Measurements from ENCODE around the gene TMEM98.
A peak's percentile ranks its signal among the peaks of the same experiment; 100 is the strongest.
"Not testable (repeated sequence)": the region's sequence is repeated elsewhere in the genome, so short reads cannot be mapped to it uniquely, and the experiment has no call there.

TMEM98 gene

GRCh38 chr17:32927724-32928585 is at the start of gene TMEM98:
TSS of gene TMEM98 (plus strand) at chr17:32928153. CDS start at chr17:32931529, 3,376 bp downstream.
- no peak for DNase-seq (ENCODE audit: low read depth in 2 of 3, low spot score in 1 of 3)

- no peak for DNase-seq (ENCODE audit: low read depth in 2 of 3, low spot score in 1 of 3)
These were observed 49.7 kb upstream of the TMEM98 start for GRCh38 chr17:32878211-32878610.

- no peak for DNase-seq (ENCODE audit: low read depth in 2 of 3, low spot score in 1 of 3)
These were observed 48.8 kb upstream of the TMEM98 start for GRCh38 chr17:32879134-32879533.

GRCh38 chr17:32880671-32881453 is 47.1 kb upstream of the TMEM98 start:
- DNase-seq (ENCODE audit: low read depth in 2 of 3, low spot score in 1 of 3), result no peak

- no peak for DNase-seq (ENCODE audit: low read depth in 2 of 3, low spot score in 1 of 3)
These were observed 45.9 kb upstream of the TMEM98 start for GRCh38 chr17:32882029-32882428.

GRCh38 chr17:32882734-32883133 is 45.2 kb upstream of the TMEM98 start:
- peak in 2 of 3 donors; percentile 34 to 41 for DNase-seq (ENCODE audit: low read depth in 2 of 3, low spot score in 1 of 3)

GRCh38 chr17:32886951-32887350 is 41.0 kb upstream of the TMEM98 start:
- DNase-seq (ENCODE audit: low read depth in 2 of 3, low spot score in 1 of 3), result not testable (repeated sequence)

GRCh38 chr17:32887410-32887809 is 40.5 kb upstream of the TMEM98 start:
- DNase-seq (ENCODE audit: low read depth in 2 of 3, low spot score in 1 of 3), result not testable (repeated sequence)

- DNase-seq (ENCODE audit: low read depth in 2 of 3, low spot score in 1 of 3), result no peak
These were observed 33.7 kb upstream of the TMEM98 start for GRCh38 chr17:32894245-32894644.

GRCh38 chr17:32896647-32897258 is 31.2 kb upstream of the TMEM98 start:
- no peak for DNase-seq (ENCODE audit: low read depth in 2 of 3, low spot score in 1 of 3)

- DNase-seq (ENCODE audit: low read depth in 2 of 3, low spot score in 1 of 3), result no peak
These were observed 28.5 kb upstream of the TMEM98 start for GRCh38 chr17:32899236-32900013.

GRCh38 chr17:32901743-32902142 is 26.2 kb upstream of the TMEM98 start:
- no peak for DNase-seq (ENCODE audit: low read depth in 2 of 3, low spot score in 1 of 3)

GRCh38 chr17:32903774-32904673 is 23.9 kb upstream of the TMEM98 start:
- DNase-seq (ENCODE audit: low read depth in 2 of 3, low spot score in 1 of 3), result no peak

- DNase-seq (ENCODE audit: low read depth in 2 of 3, low spot score in 1 of 3), result no peak
These were observed 23.1 kb upstream of the TMEM98 start for GRCh38 chr17:32904891-32905290.

- DNase-seq (ENCODE audit: low read depth in 2 of 3, low spot score in 1 of 3), result no peak
These were observed 20.4 kb upstream of the TMEM98 start for GRCh38 chr17:32907583-32907982.

- peak; percentile 23 to 60 (median 60) for DNase-seq (ENCODE audit: low read depth in 2 of 3, low spot score in 1 of 3)
These were observed 18.1 kb upstream of the TMEM98 start for GRCh38 chr17:32909787-32910369.

GRCh38 chr17:32910769-32911168 is 17.2 kb upstream of the TMEM98 start:
- no peak for DNase-seq (ENCODE audit: low read depth in 2 of 3, low spot score in 1 of 3)

- DNase-seq (ENCODE audit: low read depth in 2 of 3, low spot score in 1 of 3), result no peak
These were observed 15.6 kb upstream of the TMEM98 start for GRCh38 chr17:32912218-32912897.

GRCh38 chr17:32913593-32913992 is 14.4 kb upstream of the TMEM98 start:
- no peak for DNase-seq (ENCODE audit: low read depth in 2 of 3, low spot score in 1 of 3)

All from stimulated activated CD4-positive, alpha-beta T cell treated with anti-CD3 and anti-CD28 coated beads, Interleukin-12 subunit alpha, Interleukin-12 subunit beta, amount 100 ng/mL, for 48 hours (primary cell).